Breast epithelium (tissue), 4 donors: ENCODE measurements around the gene SPOP. TPM values are rescaled to one million over a fixed set of nuclear protein-coding genes. Genes with fewer than 3 reads are reported as not detected.
"Not testable (repeated sequence)": the region's sequence is repeated elsewhere in the genome, so short reads cannot be mapped to it uniquely, and the experiment has no call there.

Experiments used
- DNase-seq, 2 donors: peaks; one replicate each; pipeline ENCODE4 v3.0.0-alpha.2; 2019; ENCODE audit warnings: low spot score in 2 of 2
- H3K27ac ChIP-seq, 2 donors: fragments of 200-600 bp; sonication (generic) in 1 of 2; one replicate each; pipeline ENCODE4 v1.5.1; 2016 to 2019; ENCODE audit warnings: mild to moderate bottlenecking in 1 of 2
- H3K27me3 ChIP-seq, 2 donors: fragments of 200-600 bp; sonication (generic) in 1 of 2; one replicate each; pipeline versions ENCODE4 v1.5.1 to v1.6.0; 2017 to 2019; ENCODE audit warnings: control low read depth in 1 of 2, mild to moderate bottlenecking in 1 of 2
- H3K36me3 ChIP-seq: fragments of 200-600 bp; one replicate; pipeline ENCODE4 v1.5.1; 2019
- H3K4me1 ChIP-seq, 2 donors: fragments of 200-600 bp; sonication (generic); one replicate each; pipeline ENCODE4 v1.5.1; 2016 to 2019; ENCODE audit warnings: control low read depth in 1 of 2
- H3K4me3 ChIP-seq, 3 donors: fragments of 200-600 bp; sonication (generic); 1 replicate in 2 of 3; 2 replicates in 1 of 3; pipeline ENCODE4 v1.5.1; 2016 to 2019; ENCODE audit warnings: mild to moderate bottlenecking in 3 of 3, moderate library complexity in 2 of 3
- H3K9me3 ChIP-seq, 2 donors: fragments of 200-600 bp; sonication (generic) in 1 of 2; one replicate each; pipeline ENCODE4 v1.5.1; 2016 to 2019; ENCODE audit warnings: control low read depth in 1 of 2
- POLR2A ChIP-seq: fragments of 450-650 bp; IDR thresholded peaks from one replicate; pipeline ENCODE4 v1.6.1; 2016; ENCODE audit warnings: antibody characterized with exemption, mild to moderate bottlenecking, moderate library complexity
- POLR2AphosphoS5 ChIP-seq, 3 donors: sonication (generic); formaldehyde crosslinking; IDR thresholded peaks; one replicate each; pipeline ENCODE4 v1.6.1; 2017; ENCODE audit warnings: antibody characterized with exemption in 3 of 3
- intact Hi-C: fragments of 100-400 bp; cut with DNase I; formaldehyde crosslinking; loops from one replicate; pipeline ENCODE4 v1.15.1; 2023; ENCODE audit warnings: low total_unique reads
- total RNA-seq, 3 donors: library from RNA; depleted of rRNA; stranded (reverse); fragments of >200 nt; gene quantifications; one replicate each; pipeline ENCODE4 v1.1.0, GENCODE V29; 2016
- TF ChIP-seq, protein P1 (sequence below), 3 donors: fragments of 450-650 bp; IDR thresholded peaks; one replicate each; pipeline ENCODE4 v1.5.1; 2016 to 2017; ENCODE audit warnings: antibody characterized with exemption in 3 of 3, mild to moderate bottlenecking in 3 of 3, moderate library complexity in 3 of 3

SPOP gene
- total RNA-seq, 3 donors from 2014 or later: 48.3 to 73.8 (median 55.4) TPM

- Histone ChIP-seq H3K27ac (no peak overlapping the region), H3K36me3 (no peaks in the 10 kb centered on the region), H3K4me3 (no peak overlapping the region), H3K27me3 (no peaks in the 10 kb centered on the region), H3K4me1 (no peaks in the 10 kb centered on the region), H3K9me3 (no peaks in the 10 kb centered on the region)
- intact Hi-C loops: no loop called here
- no peak for TF ChIP-seq POLR2A
- TF ChIP-seq POLR2AphosphoS5 (IDR thresholded peaks at IDR 0.05): no peak
- TF ChIP-seq, protein P1, sequence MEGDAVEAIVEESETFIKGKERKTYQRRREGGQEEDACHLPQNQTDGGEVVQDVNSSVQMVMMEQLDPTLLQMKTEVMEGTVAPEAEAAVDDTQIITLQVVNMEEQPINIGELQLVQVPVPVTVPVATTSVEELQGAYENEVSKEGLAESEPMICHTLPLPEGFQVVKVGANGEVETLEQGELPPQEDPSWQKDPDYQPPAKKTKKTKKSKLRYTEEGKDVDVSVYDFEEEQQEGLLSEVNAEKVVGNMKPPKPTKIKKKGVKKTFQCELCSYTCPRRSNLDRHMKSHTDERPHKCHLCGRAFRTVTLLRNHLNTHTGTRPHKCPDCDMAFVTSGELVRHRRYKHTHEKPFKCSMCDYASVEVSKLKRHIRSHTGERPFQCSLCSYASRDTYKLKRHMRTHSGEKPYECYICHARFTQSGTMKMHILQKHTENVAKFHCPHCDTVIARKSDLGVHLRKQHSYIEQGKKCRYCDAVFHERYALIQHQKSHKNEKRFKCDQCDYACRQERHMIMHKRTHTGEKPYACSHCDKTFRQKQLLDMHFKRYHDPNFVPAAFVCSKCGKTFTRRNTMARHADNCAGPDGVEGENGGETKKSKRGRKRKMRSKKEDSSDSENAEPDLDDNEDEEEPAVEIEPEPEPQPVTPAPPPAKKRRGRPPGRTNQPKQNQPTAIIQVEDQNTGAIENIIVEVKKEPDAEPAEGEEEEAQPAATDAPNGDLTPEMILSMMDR (IDR thresholded peaks at IDR 0.05): no peak
- DNase-seq: no peak
These were observed 13.1 kb downstream of the SPOP start for GRCh38 chr17:49664706-49665211.

- DNase-seq: no peak
- no peaks in the 10 kb centered on the region for H3K27me3 ChIP-seq
- no peaks in the 10 kb centered on the region for H3K9me3 ChIP-seq
- intact Hi-C loops: no loop called here
- H3K27ac ChIP-seq: no peak overlapping the region
- TF ChIP-seq POLR2A (no peak), POLR2AphosphoS5 (IDR thresholded peaks at IDR 0.05) (no peak)
- TF ChIP-seq, protein P1 (IDR thresholded peaks at IDR 0.05): no peak
- H3K4me3 ChIP-seq: no peak overlapping the region
- H3K4me1 ChIP-seq: no peaks in the 10 kb centered on the region
- H3K36me3 ChIP-seq: no peaks in the 10 kb centered on the region
These were observed 18.1 kb downstream of the SPOP start for GRCh38 chr17:49659661-49660382.

DNA sequence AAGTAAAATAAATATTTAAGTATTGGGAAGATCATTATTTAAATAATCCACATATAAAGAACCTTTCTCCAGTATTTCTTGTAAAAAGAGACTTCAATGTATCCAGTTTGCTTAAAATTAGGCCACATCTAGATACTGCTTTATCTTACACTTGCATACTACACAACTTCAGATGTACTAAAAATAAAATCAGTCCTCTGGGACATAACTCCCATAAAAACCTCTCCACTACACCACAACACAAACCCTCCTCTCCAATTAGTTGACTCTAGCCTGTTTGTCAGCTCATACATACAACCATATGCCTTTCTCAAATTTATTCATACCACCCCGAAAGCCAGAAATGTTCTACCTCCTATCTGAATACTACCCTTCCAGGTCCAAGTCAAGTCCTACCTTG lies 21.6 kb downstream of the SPOP start:
- H3K27ac ChIP-seq: no peak overlapping the region
- DNase-seq: no peak
- no peaks in the 10 kb centered on the region for H3K9me3 ChIP-seq
- no peaks in the 10 kb centered on the region for H3K4me1 ChIP-seq
- H3K36me3 ChIP-seq: no peaks in the 10 kb centered on the region
- no peak overlapping the region for H3K4me3 ChIP-seq
- intact Hi-C loops: no loop called here
- no peak for TF ChIP-seq POLR2AphosphoS5 (IDR thresholded peaks at IDR 0.05)
- TF ChIP-seq POLR2A: no peak
- TF ChIP-seq, protein P1 (IDR thresholded peaks at IDR 0.05): no peak
- no peaks in the 10 kb centered on the region for H3K27me3 ChIP-seq

GRCh38 chr17:49647256-49647585 lies 30.7 kb downstream of the SPOP start:
- peaks cover 0 to 4% of the 10 kb centered on the region in 2 donors for H3K4me1 ChIP-seq
- H3K4me3 ChIP-seq: no peak overlapping the region
- no peak for TF ChIP-seq POLR2A
- TF ChIP-seq, protein P1 (IDR thresholded peaks at IDR 0.05): no peak
- TF ChIP-seq POLR2AphosphoS5 (IDR thresholded peaks at IDR 0.05): no peak
- H3K9me3 ChIP-seq: no peaks in the 10 kb centered on the region
- DNase-seq: no peak
- intact Hi-C loops: no loop called here
- H3K27me3 ChIP-seq: no peaks in the 10 kb centered on the region
- no peaks in the 10 kb centered on the region for H3K36me3 ChIP-seq
- H3K27ac ChIP-seq: no peak overlapping the region

GRCh38 chr17:49646391-49647255 lies 31.3 kb downstream of the SPOP start:
- Histone ChIP-seq H3K27me3 (no peaks in the 10 kb centered on the region), H3K4me3 (no peak overlapping the region), H3K4me1 (peaks cover 0 to 4% of the 10 kb centered on the region in 2 donors), H3K27ac (peak overlapping the region; percentile 58 to 62), H3K36me3 (no peaks in the 10 kb centered on the region), H3K9me3 (no peaks in the 10 kb centered on the region)
- intact Hi-C loops: no loop called here
- TF ChIP-seq POLR2AphosphoS5 (IDR thresholded peaks at IDR 0.05): no peak
- TF ChIP-seq, protein P1 (IDR thresholded peaks at IDR 0.05): no peak
- no peak for TF ChIP-seq POLR2A
- DNase-seq: no peak

- H3K4me3 ChIP-seq, H3K4me1 ChIP-seq, H3K27me3 ChIP-seq, H3K9me3 ChIP-seq, H3K36me3 ChIP-seq, DNase-seq, intact Hi-C loops: not testable (repeated sequence)
- H3K27ac ChIP-seq: peak overlapping the region; percentile 58 to 62
These were observed 31.9 kb downstream of the SPOP start for GRCh38 chr17:49646056-49646390.
